Mucosa of rectum (tissue), 2 donors: ENCODE measurements around the gene LRRC8C.
A peak's percentile ranks its signal among the peaks of the same experiment; 100 is the strongest.

Experiments
- H3K27ac ChIP-seq, 2 donors: one replicate each; pipeline ENCODE4 v1.7.0; 2013; ENCODE audit warnings: inconsistent platforms in 2 of 2, low read depth in 2 of 2, low read length in 2 of 2
- H3K27me3 ChIP-seq, 2 donors: one replicate each; pipeline ENCODE4 v1.7.0; 2013; ENCODE audit warnings: low read length in 2 of 2; ENCODE audit not compliant: control insufficient read depth in 2 of 2, insufficient read depth in 2 of 2
- H3K36me3 ChIP-seq, 2 donors: one replicate each; pipeline ENCODE4 v1.7.0; 2013; ENCODE audit warnings: low read length in 2 of 2; ENCODE audit not compliant: control insufficient read depth in 2 of 2, insufficient read depth in 2 of 2
- H3K4me1 ChIP-seq, 2 donors: one replicate each; pipeline ENCODE4 v1.7.0; 2013; ENCODE audit warnings: low read length in 2 of 2, mild to moderate bottlenecking in 1 of 2; ENCODE audit not compliant: control insufficient read depth in 2 of 2, insufficient read depth in 2 of 2
- H3K4me3 ChIP-seq, 2 donors: one replicate each; pipeline ENCODE4 v1.7.0; 2013; ENCODE audit warnings: low read length in 2 of 2
- H3K9ac ChIP-seq, 2 donors: one replicate each; pipeline ENCODE4 v1.7.0; 2013; ENCODE audit warnings: low read length in 2 of 2, low read depth in 1 of 2, mild to moderate bottlenecking in 1 of 2
- H3K9me3 ChIP-seq, 2 donors: one replicate each; pipeline ENCODE4 v1.7.0; 2013; ENCODE audit warnings: low read length in 2 of 2; ENCODE audit not compliant: control insufficient read depth in 2 of 2
- donor health status: healthy.
- donor health status: Normal muscosa, but diverticular disease.

The LRRC8C gene

DNA sequence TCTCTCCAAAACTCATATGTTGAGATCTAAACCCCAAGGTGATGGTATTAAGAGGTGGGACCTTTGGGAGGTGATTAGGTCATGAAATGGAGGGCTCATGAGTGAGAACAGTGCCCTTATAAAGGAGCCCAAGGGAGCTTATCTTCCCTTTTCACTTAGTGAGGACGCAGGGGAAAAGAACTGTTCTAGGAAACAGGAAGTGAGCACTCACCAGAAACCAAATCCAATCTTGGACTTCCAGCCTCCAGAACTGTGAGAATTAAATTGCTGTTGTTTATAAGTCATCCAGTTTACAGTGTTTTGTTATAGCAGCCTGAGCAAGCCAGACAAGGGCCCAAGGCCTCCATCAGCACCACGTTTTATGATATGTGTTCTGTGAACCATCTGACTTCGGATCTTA is 127.6 kb downstream of the LRRC8C start:
- peaks cover 15 to 19% of the 10 kb centered on the region in 2 donors for H3K4me1 ChIP-seq
- H3K4me3 ChIP-seq, result no peak overlapping the region
- H3K9me3 ChIP-seq, result no peaks in the 10 kb centered on the region
- H3K9ac ChIP-seq, result no peak overlapping the region
- H3K36me3 ChIP-seq, result no peaks in the 10 kb centered on the region
- peaks cover 0 to 5% of the 10 kb centered on the region in 2 donors for H3K27me3 ChIP-seq
- no peak overlapping the region for H3K27ac ChIP-seq

DNA sequence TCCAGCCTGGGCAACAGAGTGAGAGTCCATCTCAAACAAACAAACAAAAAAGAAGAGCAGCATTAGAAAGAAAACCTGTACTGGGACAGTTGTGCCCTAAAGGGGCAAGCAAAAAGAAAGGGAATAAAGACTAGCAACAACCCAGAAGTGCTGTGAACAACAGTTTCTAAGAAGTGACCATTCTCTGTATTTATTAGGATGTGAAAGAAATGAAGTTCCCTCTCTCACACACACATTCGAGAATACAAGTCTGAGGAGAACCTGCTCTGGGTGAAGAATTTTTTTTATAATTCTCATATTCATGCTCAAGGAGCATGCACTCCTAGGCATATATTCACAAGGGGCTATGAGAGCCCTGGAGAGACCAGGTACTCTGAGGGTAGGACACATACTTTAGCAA is 128.4 kb downstream of the LRRC8C start:
- Histone ChIP-seq H3K27ac (no peak overlapping the region), H3K9me3 (no peaks in the 10 kb centered on the region), H3K27me3 (peaks cover 0 to 5% of the 10 kb centered on the region in 2 donors), H3K36me3 (no peaks in the 10 kb centered on the region), H3K4me1 (peaks cover 15 to 19% of the 10 kb centered on the region in 2 donors), H3K9ac (no peak overlapping the region), H3K4me3 (no peak overlapping the region)

DNA sequence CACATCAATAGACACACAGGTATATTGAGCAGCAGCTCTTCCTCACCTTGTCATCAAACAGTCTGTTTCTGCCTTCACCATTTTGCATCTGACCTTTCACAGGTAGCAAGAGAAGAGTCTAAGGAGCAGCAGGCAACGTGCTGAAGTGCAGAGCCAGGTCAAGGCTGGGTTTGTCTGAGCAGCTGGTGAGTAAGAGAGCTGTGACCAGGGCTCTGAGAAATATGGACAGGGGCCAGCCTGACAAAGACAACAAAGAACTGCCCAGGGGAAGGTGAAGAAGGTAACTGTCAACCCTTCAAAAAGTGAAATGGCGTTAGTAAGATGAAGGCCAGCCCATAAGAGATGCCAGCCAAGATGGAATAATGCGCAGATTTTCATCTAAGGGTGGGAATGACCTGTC is 129.0 kb downstream of the LRRC8C start:
- Histone ChIP-seq H3K4me1 (peaks cover 15 to 19% of the 10 kb centered on the region in 2 donors), H3K9ac (no peak overlapping the region), H3K4me3 (no peak overlapping the region), H3K27me3 (peaks cover 0 to 5% of the 10 kb centered on the region in 2 donors), H3K36me3 (no peaks in the 10 kb centered on the region), H3K9me3 (no peaks in the 10 kb centered on the region), H3K27ac (no peak overlapping the region)

DNA sequence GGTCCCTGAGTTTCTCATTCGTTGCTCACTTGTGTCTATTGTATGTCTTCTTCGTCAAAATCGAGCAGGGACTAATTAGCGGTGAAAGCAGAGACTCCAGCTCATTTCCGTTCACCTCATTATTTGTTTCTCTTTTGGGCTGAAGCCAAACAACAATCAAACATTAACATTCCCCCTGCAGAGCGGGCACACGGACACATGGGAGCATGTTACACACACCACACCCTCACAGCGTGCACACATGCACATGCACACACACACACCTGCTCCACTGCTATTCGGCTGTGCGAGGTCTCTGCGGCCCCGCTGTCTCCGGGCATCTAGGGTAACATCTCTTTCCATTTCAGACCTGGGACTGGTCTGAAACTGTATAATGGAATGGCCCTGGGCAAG is 129.5 kb downstream of the LRRC8C start:
- peaks cover 0 to 5% of the 10 kb centered on the region in 2 donors for H3K27me3 ChIP-seq
- H3K36me3 ChIP-seq, result no peaks in the 10 kb centered on the region
- peak overlapping the region; percentile 14 to 36 for H3K9ac ChIP-seq
- H3K4me1 ChIP-seq, result peaks cover 14 to 17% of the 10 kb centered on the region in 2 donors
- no peaks in the 10 kb centered on the region for H3K9me3 ChIP-seq
- peak overlapping the region; percentile 70 to 75 for H3K4me3 ChIP-seq
- no peak overlapping the region for H3K27ac ChIP-seq

DNA sequence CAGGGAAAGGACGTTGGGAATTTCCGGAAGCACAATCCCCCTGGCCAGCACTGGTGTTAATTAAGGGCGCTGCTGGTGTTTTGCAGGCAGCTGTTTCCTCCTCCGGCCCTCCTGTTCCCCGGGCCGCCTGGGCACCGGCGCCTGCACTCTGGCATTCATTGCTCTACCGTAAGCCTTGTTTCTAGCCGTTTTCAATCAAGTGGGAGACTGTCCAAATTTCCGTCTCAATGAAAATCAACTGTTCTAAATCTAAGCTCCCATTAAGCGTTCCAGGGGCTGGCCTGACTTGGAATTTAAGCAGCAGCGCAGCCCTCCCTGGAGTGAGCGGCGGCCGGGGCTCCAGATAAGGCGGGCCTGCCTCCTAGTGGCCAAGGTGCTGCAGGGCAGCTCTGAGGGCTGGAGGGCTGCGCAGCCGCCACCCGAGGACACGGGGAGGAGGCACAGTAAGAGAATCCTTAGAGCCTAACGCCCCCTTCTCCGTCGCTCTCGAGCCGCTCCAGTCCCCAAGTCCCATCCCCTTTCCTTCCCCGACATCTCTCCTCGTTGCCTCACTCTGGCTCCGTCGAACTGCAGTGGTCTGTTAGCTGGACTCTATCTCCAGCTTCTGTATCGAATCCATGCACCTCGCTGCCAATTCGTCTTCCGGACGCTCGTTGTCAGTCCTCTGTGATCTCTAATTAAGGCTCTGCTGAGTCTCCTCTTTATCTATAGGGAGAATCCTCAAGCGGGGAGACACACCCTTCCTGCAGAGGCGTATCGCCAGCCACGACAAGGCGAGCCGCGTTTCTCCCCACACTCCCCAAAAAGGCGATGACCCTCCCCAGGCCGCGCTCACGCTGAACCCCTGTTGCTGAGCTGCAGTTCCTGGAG is 130.1 kb downstream of the LRRC8C start:
- H3K9me3 ChIP-seq, result no peaks in the 10 kb centered on the region
- peak overlapping the region; percentile 52 to 63 for H3K9ac ChIP-seq
- H3K27me3 ChIP-seq, result peaks cover 0 to 5% of the 10 kb centered on the region in 2 donors
- H3K27ac ChIP-seq, result no peak overlapping the region
- no peaks in the 10 kb centered on the region for H3K36me3 ChIP-seq
- peak overlapping the region; percentile 70 to 75 for H3K4me3 ChIP-seq
- H3K4me1 ChIP-seq, result peaks cover 9 to 13% of the 10 kb centered on the region in 2 donors

DNA sequence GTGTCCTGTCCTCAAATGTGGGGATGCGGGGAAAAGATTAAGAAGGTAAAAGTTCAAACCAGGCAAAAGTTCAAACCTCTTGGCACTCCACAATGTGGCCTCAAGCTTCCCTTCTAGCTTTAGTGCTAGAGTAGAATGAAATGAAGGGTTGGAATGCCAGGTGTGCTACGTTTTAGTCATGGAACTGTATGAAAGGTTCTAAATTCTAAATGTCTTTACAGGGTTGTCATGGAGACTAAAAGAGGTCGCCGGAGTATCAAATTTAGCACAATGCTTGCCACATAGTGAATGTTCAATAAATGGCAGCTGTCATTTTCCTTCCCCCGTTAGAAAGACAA is 130.7 kb downstream of the LRRC8C start:
- Histone ChIP-seq H3K27me3 (peaks cover 0 to 5% of the 10 kb centered on the region in 2 donors), H3K36me3 (no peaks in the 10 kb centered on the region), H3K9ac (peak overlapping the region; percentile 52 to 63), H3K9me3 (no peaks in the 10 kb centered on the region), H3K27ac (no peak overlapping the region), H3K4me1 (peaks cover 9 to 13% of the 10 kb centered on the region in 2 donors), H3K4me3 (peak overlapping the region; percentile 70 to 75)

DNA sequence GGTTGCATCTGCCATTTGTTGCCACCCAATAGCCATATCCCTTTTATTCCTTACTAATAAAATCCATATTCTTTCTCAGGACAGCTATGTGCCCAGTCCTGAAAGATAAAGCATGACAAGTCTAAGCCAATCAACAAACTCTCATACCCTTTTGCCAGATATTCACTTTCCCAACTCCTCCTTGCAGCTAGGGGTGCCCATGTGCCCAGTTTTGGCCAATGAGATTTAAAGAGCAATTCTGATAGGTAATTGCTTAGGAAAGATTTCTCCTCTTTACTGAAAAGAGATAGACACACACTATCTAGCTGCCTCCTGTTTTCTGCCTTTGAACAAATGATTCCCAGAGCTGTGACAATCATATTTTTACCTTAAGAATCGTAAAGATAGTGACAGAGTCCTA is 132.9 kb downstream of the LRRC8C start:
- Histone ChIP-seq H3K27me3 (peaks cover 0 to 5% of the 10 kb centered on the region in 2 donors), H3K9ac (no peak overlapping the region), H3K27ac (no peak overlapping the region), H3K4me1 (peaks cover 6 to 9% of the 10 kb centered on the region in 2 donors), H3K4me3 (no peak overlapping the region), H3K9me3 (no peaks in the 10 kb centered on the region), H3K36me3 (no peaks in the 10 kb centered on the region)

DNA sequence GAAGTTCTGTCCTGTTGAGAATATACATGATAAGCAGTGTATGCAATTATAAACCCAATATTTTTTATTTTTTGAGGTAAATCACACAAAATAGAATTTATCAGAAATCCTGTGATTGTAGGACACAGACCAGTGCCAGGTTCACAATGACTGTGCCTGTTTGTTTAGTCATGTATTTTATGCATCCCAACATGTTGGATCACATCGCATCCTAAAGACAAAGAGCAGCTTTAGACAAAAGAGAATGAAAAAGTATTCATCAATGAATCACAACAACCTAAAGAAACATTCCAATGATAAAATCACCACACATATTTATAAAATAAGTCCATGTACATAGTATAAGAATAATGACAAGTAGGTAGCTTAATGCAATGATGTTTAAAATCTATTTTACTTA is 134.7 kb downstream of the LRRC8C start:
- no peak overlapping the region for H3K9ac ChIP-seq
- no peaks in the 10 kb centered on the region for H3K36me3 ChIP-seq
- peaks cover 6% of the 10 kb centered on the region in 2 donors for H3K4me1 ChIP-seq
- H3K27ac ChIP-seq, result no peak overlapping the region
- H3K27me3 ChIP-seq, result peaks cover 0 to 5% of the 10 kb centered on the region in 2 donors
- H3K9me3 ChIP-seq, result no peaks in the 10 kb centered on the region
- H3K4me3 ChIP-seq, result no peak overlapping the region
